HepG2 (cell line): ENCODE measurements around the gene NCAM2. TPM values are rescaled to one million over a fixed set of nuclear protein-coding genes. Genes with fewer than 3 reads are reported as not detected.

ENCODE experiments used
- ATAC-seq: fragments of 200-7000 bp; cut with Tn5 transposase; 3 replicates; pipeline ENCODE4 v1.9.1; 2020; ENCODE audit warnings: mild to moderate bottlenecking, moderate library complexity
- BruUV-seq: library from RNA; stranded (reverse); fragments of 400-500 nt; replicated peaks from 2 replicates; lab custom pipeline; 2021; lab: Mats Ljungman, UMichigan
- CTCF ChIA-PET: fragments of 300-600 bp; formaldehyde crosslinking; extraction: SDS; loops from one replicate; lab custom pipeline; 2021; ENCODE audit warnings: low total read pairs, inconsistent platforms, low intra/inter-chr PET ratio; lab: Yijun Ruan, JAX
- POLR2A ChIA-PET: fragments of 350-600 bp; sonication (Branson Sonifier 250); formaldehyde crosslinking; loops from one replicate; lab custom pipeline; 2020; ENCODE audit warnings: antibody characterized with exemption, inconsistent platforms; lab: Yijun Ruan, JAX
- DNase-seq: peaks from one replicate; pipeline ENCODE4 v3.0.0-alpha.2; 2015; ENCODE audit warnings: low spot score
- FAIRE-seq: peaks from 3 replicates; lab custom pipeline; 2011; peaks lifted over from hg19 to GRCh38; lab: Jason Lieb, UNC
- H2AFZ ChIP-seq: one replicate; pipeline ENCODE4 v1.6.1; 2011; ENCODE audit warnings: low read length, inconsistent platforms
- H3K27ac ChIP-seq: fragments of 300-600 bp; 3 replicates; pipeline ENCODE4 v1.8.0; 2011; ENCODE audit warnings: mixed run types, mild to moderate bottlenecking, mixed read lengths, low read length, inconsistent platforms; ENCODE audit not compliant: insufficient read depth; ENCODE audit errors: extremely low read length
- H3K27me3 ChIP-seq, 2 experiments: fragments of 200-600 bp in 1 of 2; 2 replicates in 1 of 2; 3 replicates in 1 of 2; pipeline versions ENCODE4 v1.6.0 to v1.8.0; 2011; ENCODE audit warnings: low read length in 2 of 2, mild to moderate bottlenecking in 2 of 2, moderate library complexity in 2 of 2, inconsistent platforms in 1 of 2; ENCODE audit not compliant: insufficient read depth in 2 of 2, control insufficient read depth in 1 of 2
- H3K36me3 ChIP-seq, 2 experiments: fragments of 200-600 bp in 1 of 2; replicated peaks in 1 of 2; 2 replicates in 1 of 2; 3 replicates in 1 of 2; pipeline versions ENCODE4 v1.5.1 to v1.8.0; 2011; ENCODE audit warnings: low read length in 2 of 2, inconsistent platforms in 1 of 2; ENCODE audit not compliant: insufficient read depth in 2 of 2, control insufficient read depth in 1 of 2
- H3K4me1 ChIP-seq: 2 replicates; pipeline ENCODE4 v1.5.1; 2012; ENCODE audit warnings: low read length, inconsistent platforms; ENCODE audit not compliant: insufficient read depth
- H3K4me2 ChIP-seq: 2 replicates; pipeline ENCODE4 v1.6.0; 2011; ENCODE audit warnings: low read depth, low read length, inconsistent platforms
- H3K4me3 ChIP-seq, 3 experiments: fragments of 200-600 bp in 1 of 3; sonication (generic), shearing (Covaris generic) in 1 of 3; replicated peaks in 1 of 3; 2 replicates each; pipeline ENCODE4 v1.5.1; 2011 to 2016; ENCODE audit warnings: low read length in 3 of 3, inconsistent platforms in 2 of 3, low read depth in 2 of 3, mild to moderate bottlenecking in 2 of 3, control low read depth in 1 of 3, mixed read lengths in 1 of 3; ENCODE audit not compliant: insufficient read depth in 1 of 3
- H3K79me2 ChIP-seq: one replicate; pipeline ENCODE4 v1.6.1; 2011; ENCODE audit warnings: low read length, inconsistent platforms; ENCODE audit not compliant: insufficient read depth
- H3K9ac ChIP-seq: 2 replicates; pipeline ENCODE4 v1.6.0; 2011; ENCODE audit warnings: mild to moderate bottlenecking, low read depth, low read length, inconsistent platforms; ENCODE audit not compliant: insufficient read depth
- H3K9me3 ChIP-seq: 2 replicates; pipeline ENCODE4 v1.5.1; 2012; ENCODE audit warnings: mild to moderate bottlenecking, low read length
- H4K20me1 ChIP-seq: 2 replicates; pipeline ENCODE4 v1.6.0; 2011; ENCODE audit warnings: inconsistent platforms, mild to moderate bottlenecking, low read length, moderate library complexity; ENCODE audit not compliant: insufficient read depth
- ATF2 ChIP-seq: sonication (generic); formaldehyde crosslinking; IDR thresholded peaks from 2 replicates; pipeline ENCODE4 v1.4.0; 2020; ENCODE audit warnings: missing genetic modification reagents
- CBX5 ChIP-seq: sonication (generic); formaldehyde crosslinking; IDR thresholded peaks from 2 replicates; pipeline ENCODE4 v1.4.0; 2020; ENCODE audit warnings: missing genetic modification reagents, borderline replicate concordance
- HMGA1 ChIP-seq: sonication (generic); formaldehyde crosslinking; conservative IDR thresholded peaks from 2 replicates; pipeline ENCODE4 v1.4.0; 2020; ENCODE audit warnings: missing genetic modification reagents
- RFXANK ChIP-seq: IDR thresholded peaks from 2 replicates; pipeline ENCODE4 v1.6.1; 2016
- ZNF253 ChIP-seq: sonication (generic); formaldehyde crosslinking; IDR thresholded peaks from 2 replicates; pipeline ENCODE4 v1.8.0; 2022; ENCODE audit warnings: mild to moderate bottlenecking, missing genetic modification reagents, borderline replicate concordance
- ZNF724P ChIP-seq: sonication (generic); formaldehyde crosslinking; IDR thresholded peaks from 2 replicates; pipeline ENCODE4 v1.8.0; 2022; ENCODE audit warnings: missing genetic modification reagents, borderline replicate concordance
- ZUFSP ChIP-seq: sonication (generic); formaldehyde crosslinking; IDR thresholded peaks from 2 replicates; pipeline ENCODE4 v1.9.0; 2021; ENCODE audit warnings: missing genetic modification reagents, mild to moderate bottlenecking, borderline replicate concordance
- WGBS: methylation state at CpG from one replicate; pipeline ENCODE4 v1.1.6; 2017; ENCODE audit warnings: low lambda C conversion rate; 5-methylcytosine and 5-hydroxymethylcytosine counted together
- in situ Hi-C: cut with HindIII; loops from 2 replicates; pipeline ENCODE4 v1.10.0; 2017; ENCODE audit warnings: low pct_unique_long_range_greater_than_20kb; ENCODE audit not compliant: extremely low pct_ligation_motif_present
- intact Hi-C: fragments of 100-400 bp; cut with micrococcal nuclease; formaldehyde crosslinking; loops from one replicate; pipeline ENCODE4 v1.10.0; 2022; ENCODE audit not compliant: unreplicated experiment
- polyA plus RNA-seq, 8 experiments: library from polyadenylated mRNA; depleted of rRNA in 3 of 8; stranded (reverse) in 7 of 8; unstranded in 1 of 8; fragments of >200 nt; fragmentation: Illumina TruSeq in 4 of 8; extraction: Trizol in 4 of 8; gene quantifications; 2 replicates each; pipeline versions ENCODE4 v1.2.1 to v1.2.3, GENCODE V29; 2011 to 2016; ENCODE audit warnings: low read depth in 4 of 8, missing spikeins in 1 of 8, mixed read lengths in 1 of 8; ENCODE audit not compliant: insufficient read depth in 1 of 8
- total RNA-seq, 5 experiments: library from RNA; depleted of rRNA; stranded (reverse); fragments of >200 nt; fragmentation: Illumina TruSeq; extraction: Trizol; gene quantifications; 2 replicates each; pipeline ENCODE4 v1.2.3, GENCODE V29; 2016; ENCODE audit warnings: low read depth in 1 of 5

NCAM2 gene
- total and polyA plus RNA-seq, 2 of the 13 experiments (the other 11 are each of a cell fraction or from before 2014, with no cell fraction given) = not detected

GRCh38 chr21:21102896-21103295, 104.7 kb downstream of the NCAM2 start:
- no peak for TF ChIP-seq ZNF253 (CRISPR knock-in tag)
- TF ChIP-seq ZNF724P (CRISPR knock-in tag) = no peak
- TF ChIP-seq ZUFSP (CRISPR knock-in tag) = no peak
- no peak for TF ChIP-seq CBX5 (CRISPR knock-in tag)
- no peak for TF ChIP-seq ATF2 (CRISPR knock-in tag)
- TF ChIP-seq HMGA1 (CRISPR knock-in tag) = no peak
- no peak for TF ChIP-seq RFXANK
- POLR2A ChIA-PET = no interaction called here
- intact Hi-C loops (loop anchor here (2.0 kb wide), 1 partner anchor 104 kb away; the partner anchor contains the start of gene NCAM2), in situ Hi-C loops (no loop called here)
- Histone ChIP-seq H3K4me3 (no peak overlapping the region), H3K79me2 (no peaks in the 10 kb centered on the region), H3K27ac (no peak overlapping the region), H2AFZ (no peak overlapping the region), H3K27me3 (no peaks in the 10 kb centered on the region), H4K20me1 (no peaks in the 10 kb centered on the region), H3K4me1 (no peaks in the 10 kb centered on the region), H3K36me3 (no peaks in the 10 kb centered on the region), H3K4me2 (no peak overlapping the region), H3K9me3 (peaks cover 36% of the 10 kb centered on the region), H3K9ac (no peak overlapping the region)
- ATAC-seq (no peak), DNase-seq (no peak), FAIRE-seq (no peak)
- CTCF ChIA-PET = no interaction called here
- BruUV-seq = no TSS peak
- WGBS = 0% methylated on average over 2 of the region's 2 CpGs
